ENCODE results near the gene TNNC2. TPM values are rescaled to one million over a fixed set of nuclear protein-coding genes. Genes with fewer than 3 reads are reported as not detected.

Gene TNNC2
- total and polyA plus RNA-seq, 2 of the 13 experiments (the other 11 are each of a cell fraction or from before 2014, with no cell fraction given): 1.8 to 4.7 TPM

DNA sequence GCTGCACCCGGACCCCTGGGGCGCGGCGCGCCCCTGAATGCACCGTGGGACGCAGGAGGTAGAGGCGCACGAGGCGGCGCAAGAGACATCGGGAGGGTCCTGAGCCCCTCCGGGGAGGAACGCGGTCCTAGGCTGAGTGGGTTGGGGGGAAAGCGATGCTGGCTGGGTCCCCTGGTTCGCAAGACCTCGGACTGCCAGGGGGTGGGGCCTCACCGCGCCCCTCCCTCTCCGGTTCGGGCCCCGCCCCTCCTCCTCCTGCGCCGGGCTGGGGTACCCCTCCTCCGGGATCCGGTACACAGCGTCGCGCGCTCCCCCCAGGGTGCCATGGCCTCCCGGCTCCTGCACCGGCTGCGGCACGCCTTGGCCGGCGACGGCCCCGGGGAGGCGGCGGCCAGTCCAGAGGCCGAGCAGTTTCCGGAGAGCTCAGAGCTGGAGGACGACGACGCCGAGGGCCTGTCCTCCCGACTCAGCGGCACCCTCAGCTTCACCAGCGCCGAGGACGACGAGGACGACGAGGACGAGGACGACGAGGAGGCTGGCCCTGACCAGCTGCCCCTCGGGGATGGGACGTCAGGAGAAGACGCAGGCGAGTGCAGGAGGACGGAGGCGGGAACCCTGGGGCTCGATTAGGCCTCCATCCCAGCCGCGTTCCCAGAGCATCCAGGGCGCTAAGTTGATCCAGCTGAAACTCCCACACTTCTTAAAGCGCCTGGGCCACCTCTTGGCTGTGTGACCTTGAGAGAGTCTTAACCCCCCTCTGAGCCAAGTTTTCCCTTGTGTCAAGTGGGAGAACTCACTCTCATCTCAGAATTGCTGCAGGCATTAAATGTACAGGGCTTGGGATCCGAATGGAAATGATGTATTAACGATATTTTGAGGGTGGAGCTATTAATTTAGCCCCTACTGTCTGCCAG, 7.0 kb upstream of the TNNC2 start (continued):
- TF ChIP-seq ONECUT2 (CRISPR knock-in tag; IDR thresholded peaks at IDR 0.05) (no peak), GLI4 (CRISPR knock-in tag; IDR thresholded peaks at IDR 0.05; ENCODE audit: borderline replicate concordance) (peak; percentile 10; the same call in 1 of the 2 replicates), CEBPG (CRISPR knock-in tag; IDR thresholded peaks at IDR 0.05) (no peak; the same call in 1 of the 2 replicates), ZNF101 (CRISPR knock-in tag; IDR thresholded peaks at IDR 0.05; ENCODE audit: borderline replicate concordance, low read depth) (0 out of 2 replicates have a peak, but pooled peaks have one; percentile 52), ZMYM4 (CRISPR knock-in tag; IDR thresholded peaks at IDR 0.05) (peak; percentile 37), CHD4 (IDR thresholded peaks at IDR 0.05; ENCODE audit: borderline replicate concordance, low read length) (no peak), ZBTB7B (CRISPR knock-in tag; IDR thresholded peaks at IDR 0.05) (peak; percentile 29; the same call in 1 of the 2 replicates), NFE2L2 (IDR thresholded peaks at IDR 0.05; ENCODE audit: low read length) (no peak), FOXJ3 (CRISPR knock-in tag; IDR thresholded peaks at IDR 0.05; ENCODE audit: borderline replicate concordance) (no peak), ZNF143 (CRISPR knock-in tag; IDR thresholded peaks at IDR 0.05) (peak; percentile 6; the same call in 1 of the 2 replicates), ZNF335 (CRISPR knock-in tag; IDR thresholded peaks at IDR 0.05) (0 out of 2 replicates have a peak, but pooled peaks have one; percentile 8), DMAP1 (CRISPR knock-in tag; IDR thresholded peaks at IDR 0.05) (peak; percentile 47), CC2D1A (CRISPR knock-in tag; IDR thresholded peaks at IDR 0.05) (no peak), NKX3-1 (CRISPR knock-in tag; IDR thresholded peaks at IDR 0.05) (0 out of 2 replicates have a peak, but pooled peaks have one; percentile 19)
- TF ChIP-seq, protein P1, sequence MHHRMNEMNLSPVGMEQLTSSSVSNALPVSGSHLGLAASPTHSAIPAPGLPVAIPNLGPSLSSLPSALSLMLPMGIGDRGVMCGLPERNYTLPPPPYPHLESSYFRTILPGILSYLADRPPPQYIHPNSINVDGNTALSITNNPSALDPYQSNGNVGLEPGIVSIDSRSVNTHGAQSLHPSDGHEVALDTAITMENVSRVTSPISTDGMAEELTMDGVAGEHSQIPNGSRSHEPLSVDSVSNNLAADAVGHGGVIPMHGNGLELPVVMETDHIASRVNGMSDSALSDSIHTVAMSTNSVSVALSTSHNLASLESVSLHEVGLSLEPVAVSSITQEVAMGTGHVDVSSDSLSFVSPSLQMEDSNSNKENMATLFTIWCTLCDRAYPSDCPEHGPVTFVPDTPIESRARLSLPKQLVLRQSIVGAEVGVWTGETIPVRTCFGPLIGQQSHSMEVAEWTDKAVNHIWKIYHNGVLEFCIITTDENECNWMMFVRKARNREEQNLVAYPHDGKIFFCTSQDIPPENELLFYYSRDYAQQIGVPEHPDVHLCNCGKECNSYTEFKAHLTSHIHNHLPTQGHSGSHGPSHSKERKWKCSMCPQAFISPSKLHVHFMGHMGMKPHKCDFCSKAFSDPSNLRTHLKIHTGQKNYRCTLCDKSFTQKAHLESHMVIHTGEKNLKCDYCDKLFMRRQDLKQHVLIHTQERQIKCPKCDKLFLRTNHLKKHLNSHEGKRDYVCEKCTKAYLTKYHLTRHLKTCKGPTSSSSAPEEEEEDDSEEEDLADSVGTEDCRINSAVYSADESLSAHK (CRISPR knock-in tag; IDR thresholded peaks at IDR 0.05; ENCODE audit: borderline replicate concordance): no peak
- TF ChIP-seq, protein P2, sequence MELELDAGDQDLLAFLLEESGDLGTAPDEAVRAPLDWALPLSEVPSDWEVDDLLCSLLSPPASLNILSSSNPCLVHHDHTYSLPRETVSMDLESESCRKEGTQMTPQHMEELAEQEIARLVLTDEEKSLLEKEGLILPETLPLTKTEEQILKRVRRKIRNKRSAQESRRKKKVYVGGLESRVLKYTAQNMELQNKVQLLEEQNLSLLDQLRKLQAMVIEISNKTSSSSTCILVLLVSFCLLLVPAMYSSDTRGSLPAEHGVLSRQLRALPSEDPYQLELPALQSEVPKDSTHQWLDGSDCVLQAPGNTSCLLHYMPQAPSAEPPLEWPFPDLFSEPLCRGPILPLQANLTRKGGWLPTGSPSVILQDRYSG (CRISPR knock-in tag; IDR thresholded peaks at IDR 0.05): no peak
- TF ChIP-seq, protein P3, sequence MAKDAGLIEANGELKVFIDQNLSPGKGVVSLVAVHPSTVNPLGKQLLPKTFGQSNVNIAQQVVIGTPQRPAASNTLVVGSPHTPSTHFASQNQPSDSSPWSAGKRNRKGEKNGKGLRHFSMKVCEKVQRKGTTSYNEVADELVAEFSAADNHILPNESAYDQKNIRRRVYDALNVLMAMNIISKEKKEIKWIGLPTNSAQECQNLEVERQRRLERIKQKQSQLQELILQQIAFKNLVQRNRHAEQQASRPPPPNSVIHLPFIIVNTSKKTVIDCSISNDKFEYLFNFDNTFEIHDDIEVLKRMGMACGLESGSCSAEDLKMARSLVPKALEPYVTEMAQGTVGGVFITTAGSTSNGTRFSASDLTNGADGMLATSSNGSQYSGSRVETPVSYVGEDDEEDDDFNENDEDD (CRISPR knock-in tag; IDR thresholded peaks at IDR 0.05; ENCODE audit: borderline replicate concordance): peak; percentile 50; the same call in 1 of the 2 replicates
- TF ChIP-seq, protein P4, sequence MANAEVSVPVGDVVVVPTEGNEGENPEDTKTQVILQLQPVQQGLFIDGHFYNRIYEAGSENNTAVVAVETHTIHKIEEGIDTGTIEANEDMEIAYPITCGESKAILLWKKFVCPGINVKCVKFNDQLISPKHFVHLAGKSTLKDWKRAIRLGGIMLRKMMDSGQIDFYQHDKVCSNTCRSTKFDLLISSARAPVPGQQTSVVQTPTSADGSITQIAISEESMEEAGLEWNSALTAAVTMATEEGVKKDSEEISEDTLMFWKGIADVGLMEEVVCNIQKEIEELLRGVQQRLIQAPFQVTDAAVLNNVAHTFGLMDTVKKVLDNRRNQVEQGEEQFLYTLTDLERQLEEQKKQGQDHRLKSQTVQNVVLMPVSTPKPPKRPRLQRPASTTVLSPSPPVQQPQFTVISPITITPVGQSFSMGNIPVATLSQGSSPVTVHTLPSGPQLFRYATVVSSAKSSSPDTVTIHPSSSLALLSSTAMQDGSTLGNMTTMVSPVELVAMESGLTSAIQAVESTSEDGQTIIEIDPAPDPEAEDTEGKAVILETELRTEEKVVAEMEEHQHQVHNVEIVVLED (CRISPR knock-in tag; IDR thresholded peaks at IDR 0.05; ENCODE audit: borderline replicate concordance): no peak; the same call in 1 of the 2 replicates
- TF ChIP-seq, protein P5, sequence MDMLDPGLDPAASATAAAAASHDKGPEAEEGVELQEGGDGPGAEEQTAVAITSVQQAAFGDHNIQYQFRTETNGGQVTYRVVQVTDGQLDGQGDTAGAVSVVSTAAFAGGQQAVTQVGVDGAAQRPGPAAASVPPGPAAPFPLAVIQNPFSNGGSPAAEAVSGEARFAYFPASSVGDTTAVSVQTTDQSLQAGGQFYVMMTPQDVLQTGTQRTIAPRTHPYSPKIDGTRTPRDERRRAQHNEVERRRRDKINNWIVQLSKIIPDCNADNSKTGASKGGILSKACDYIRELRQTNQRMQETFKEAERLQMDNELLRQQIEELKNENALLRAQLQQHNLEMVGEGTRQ (IDR thresholded peaks at IDR 0.05; ENCODE audit: low read depth, low read length): no peak
- TF ChIP-seq, protein P5 (CRISPR knock-in tag; IDR thresholded peaks at IDR 0.05; ENCODE audit: borderline replicate concordance): no peak
